ENCODE data around the gene ACSL1.
"Not testable (repeated sequence)": the region's sequence is repeated elsewhere in the genome, so short reads cannot be mapped to it uniquely, and the experiment has no call there.

ACSL1 gene

GRCh38 chr4:184784628-184785257 is 41.0 kb downstream of the ACSL1 start:
- DNase-seq = no peak

GRCh38 chr4:184782731-184783373 is 42.9 kb downstream of the ACSL1 start:
- DNase-seq = no peak

GRCh38 chr4:184779160-184779559 is 46.6 kb downstream of the ACSL1 start:
- DNase-seq = not testable (repeated sequence)

- no peak for DNase-seq
These were observed 47.4 kb downstream of the ACSL1 start for GRCh38 chr4:184778325-184778724.

GRCh38 chr4:184776821-184777220 is 48.9 kb downstream of the ACSL1 start:
- no peak for DNase-seq

GRCh38 chr4:184775854-184776555 is 49.8 kb downstream of the ACSL1 start:
- DNase-seq = no peak

- DNase-seq = no peak
These were observed 51.6 kb downstream of the ACSL1 start for GRCh38 chr4:184774152-184774551.

- DNase-seq = no peak
These were observed 54.4 kb downstream of the ACSL1 start for GRCh38 chr4:184771416-184771815.

- no peak for DNase-seq
These were observed 56.5 kb downstream of the ACSL1 start for GRCh38 chr4:184769141-184769765.

GRCh38 chr4:184768296-184768695 is 57.5 kb downstream of the ACSL1 start:
- no peak for DNase-seq

- DNase-seq = no peak
These were observed 59.3 kb downstream of the ACSL1 start for GRCh38 chr4:184766446-184766845.

GRCh38 chr4:184765473-184766340 is 60.1 kb downstream of the ACSL1 start:
- DNase-seq = no peak

- no peak for DNase-seq
These were observed 61.2 kb downstream of the ACSL1 start for GRCh38 chr4:184764601-184765000.

GRCh38 chr4:184763150-184763780 is 62.5 kb downstream of the ACSL1 start:
- no peak for DNase-seq

GRCh38 chr4:184762100-184762499 is 63.7 kb downstream of the ACSL1 start:
- no peak for DNase-seq

- DNase-seq = no peak
These were observed 65.1 kb downstream of the ACSL1 start for GRCh38 chr4:184760681-184761080.

- no peak for DNase-seq
These were observed 68.0 kb downstream of the ACSL1 start for GRCh38 chr4:184757810-184758209.

GRCh38 chr4:184756399-184756798 is 69.4 kb downstream of the ACSL1 start:
- DNase-seq = no peak

- DNase-seq = no peak
These were observed 70.5 kb downstream of the ACSL1 start for GRCh38 chr4:184755278-184755677.

- no peak for DNase-seq
These were observed 73.1 kb downstream of the ACSL1 start for GRCh38 chr4:184752496-184753275.

GRCh38 chr4:184751585-184751956 is 74.2 kb downstream of the ACSL1 start:
- DNase-seq = no peak
